Tibial artery (tissue), 4 donors: ENCODE measurements around the gene NOD2.

Experiments used
- DNase-seq, 2 donors: peaks; one replicate each; pipeline ENCODE4 v3.0.0-alpha.2; 2019
- H3K27ac ChIP-seq, 2 donors: fragments of 200-600 bp; sonication (generic) in 1 of 2; 1 replicate in 1 of 2; 2 replicates in 1 of 2; pipeline ENCODE4 v1.5.1; 2018 to 2019; ENCODE audit warnings: mild to moderate bottlenecking in 1 of 2
- H3K27me3 ChIP-seq, 2 donors: fragments of 200-600 bp; sonication (generic) in 1 of 2; one replicate each; pipeline versions ENCODE4 v1.5.1 to v1.6.0; 2016 to 2019
- H3K36me3 ChIP-seq, 3 donors: fragments of 200-600 bp; sonication (generic) in 2 of 3; one replicate each; pipeline ENCODE4 v1.5.1; 2016 to 2019; ENCODE audit warnings: mild to moderate bottlenecking in 2 of 3
- H3K4me1 ChIP-seq, 4 donors: fragments of 200-600 bp; sonication (generic) in 2 of 4; 1 replicate in 3 of 4; 2 replicates in 1 of 4; pipeline ENCODE4 v1.5.1; 2016 to 2019
- H3K4me3 ChIP-seq, 2 donors: fragments of 200-600 bp; sonication (generic) in 1 of 2; 1 replicate in 1 of 2; 2 replicates in 1 of 2; pipeline ENCODE4 v1.5.1; 2018 to 2019; ENCODE audit warnings: mild to moderate bottlenecking in 2 of 2
- H3K9me3 ChIP-seq, 3 donors: fragments of 200-600 bp; sonication (generic) in 1 of 3; one replicate each; pipeline ENCODE4 v1.5.1; 2016 to 2019
- CTCF ChIP-seq, 2 experiments: fragments of 200-600 bp in 1 of 2; fragments of 450-650 bp in 1 of 2; IDR thresholded peaks; one replicate each; pipeline ENCODE4 v1.5.1; 2017 to 2019; ENCODE audit warnings: antibody characterized with exemption in 2 of 2, mild to moderate bottlenecking in 1 of 2, moderate library complexity in 1 of 2
- intact Hi-C: fragments of 100-400 bp; cut with DNase I; formaldehyde crosslinking; loops from one replicate; pipeline ENCODE4 v1.15.0; 2023; ENCODE audit warnings: low total_unique reads

Gene NOD2

GRCh38 chr16:50752471-50753235, 59.2 kb downstream of the NOD2 start:
- Histone ChIP-seq H3K9me3 (no peaks in the 10 kb centered on the region), H3K27ac (no peak overlapping the region), H3K27me3 (no peaks in the 10 kb centered on the region), H3K36me3 (peaks cover 32 to 52% (median 44%) of the 10 kb centered on the region in 3 donors), H3K4me1 (peaks cover 0 to 19% (median 8%) of the 10 kb centered on the region in 4 donors), H3K4me3 (no peak overlapping the region)
- intact Hi-C loops = no loop called here
- no peak for DNase-seq
- TF ChIP-seq CTCF (IDR thresholded peaks at IDR 0.05) = no peak

DNA sequence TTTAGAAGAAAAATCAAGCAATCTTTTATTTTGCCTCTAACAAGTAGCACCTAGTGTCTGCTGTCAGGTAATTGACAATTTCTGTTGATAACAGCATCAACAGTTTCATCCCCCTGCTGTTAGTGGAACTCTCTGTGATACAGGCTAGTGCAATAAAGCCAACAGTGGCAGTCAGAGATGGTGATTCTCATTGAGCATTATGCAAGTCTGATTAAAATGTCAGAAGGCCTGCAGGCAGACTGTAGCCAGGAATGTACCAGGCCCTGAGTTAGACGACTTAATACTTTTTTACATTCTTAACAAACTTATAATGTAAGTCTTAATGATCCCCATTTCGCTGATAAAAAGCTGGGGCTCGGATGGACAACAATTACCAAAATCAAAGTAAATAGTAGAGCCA, 63.1 kb downstream of the NOD2 start:
- peaks cover 26 to 58% (median 50%) of the 10 kb centered on the region in 3 donors for H3K36me3 ChIP-seq
- H3K27me3 ChIP-seq = no peaks in the 10 kb centered on the region
- no peak for DNase-seq
- no peak overlapping the region for H3K4me3 ChIP-seq
- TF ChIP-seq CTCF (IDR thresholded peaks at IDR 0.05) = no peak
- no peaks in the 10 kb centered on the region for H3K9me3 ChIP-seq
- H3K27ac ChIP-seq = no peak overlapping the region
- peaks cover 0 to 3% (median 0%) of the 10 kb centered on the region in 4 donors for H3K4me1 ChIP-seq
- intact Hi-C loops = no loop called here

GRCh38 chr16:50761267-50761666, 67.9 kb downstream of the NOD2 start:
- peaks cover 10 to 38% (median 32%) of the 10 kb centered on the region in 3 donors for H3K36me3 ChIP-seq
- H3K4me1 ChIP-seq = peaks cover 0 to 30% (median 6%) of the 10 kb centered on the region in 4 donors
- intact Hi-C loops = no loop called here
- DNase-seq = no peak
- no peak overlapping the region for H3K27ac ChIP-seq
- no peak for TF ChIP-seq CTCF (IDR thresholded peaks at IDR 0.05)
- no peak overlapping the region for H3K4me3 ChIP-seq
- no peaks in the 10 kb centered on the region for H3K27me3 ChIP-seq
- H3K9me3 ChIP-seq = peaks cover 1 to 5% (median 4%) of the 10 kb centered on the region in 3 donors

DNA sequence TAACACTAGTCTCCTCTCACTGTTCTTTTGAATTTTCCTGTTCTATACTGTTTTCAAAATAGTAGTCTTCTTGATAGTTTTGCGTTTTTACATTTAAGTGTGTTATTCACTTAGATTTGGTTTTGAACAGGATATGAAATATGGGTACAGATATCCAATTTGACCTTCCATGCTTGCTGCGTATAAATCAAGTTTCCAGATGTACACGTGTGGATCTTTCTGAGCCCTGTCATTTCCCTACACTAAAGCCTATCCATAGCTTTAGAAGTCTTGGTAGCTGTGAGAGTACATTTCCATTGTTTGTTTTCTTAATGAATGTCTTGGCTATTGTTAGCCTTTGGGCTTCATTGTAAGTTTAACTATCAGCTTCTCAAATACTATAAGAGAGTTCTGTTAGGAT, 68.8 kb downstream of the NOD2 start:
- TF ChIP-seq CTCF (IDR thresholded peaks at IDR 0.05) = no peak

DNA sequence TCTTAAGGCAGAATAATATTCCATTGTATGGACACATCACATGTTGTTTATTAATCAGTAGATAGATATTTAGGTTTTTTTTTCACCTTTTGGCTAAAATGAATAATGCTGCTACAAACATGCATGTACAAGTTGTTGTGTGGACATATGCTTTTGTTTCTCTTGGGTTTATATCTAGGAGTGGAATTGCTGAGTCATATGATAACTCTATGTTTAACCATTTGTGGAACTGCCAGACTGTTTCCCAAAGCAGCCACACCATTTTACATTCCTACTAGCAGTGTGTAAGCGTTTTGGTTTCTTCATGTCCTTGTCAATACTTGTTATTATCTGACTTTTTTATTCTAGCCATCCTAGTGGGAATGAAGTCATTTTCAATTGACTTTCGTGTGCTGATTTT, 69.8 kb downstream of the NOD2 start:
- no peak overlapping the region for H3K27ac ChIP-seq
- H3K27me3 ChIP-seq = no peaks in the 10 kb centered on the region
- H3K4me3 ChIP-seq = no peak overlapping the region
- intact Hi-C loops = no loop called here
- TF ChIP-seq CTCF (IDR thresholded peaks at IDR 0.05) = no peak
- H3K4me1 ChIP-seq = peaks cover 0 to 30% (median 4%) of the 10 kb centered on the region in 4 donors
- peaks cover 2 to 10% (median 9%) of the 10 kb centered on the region in 3 donors for H3K9me3 ChIP-seq
- no peak for DNase-seq
- peaks cover 22 to 35% (median 24%) of the 10 kb centered on the region in 3 donors for H3K36me3 ChIP-seq

More for the DNA sequence above, 68.8 kb downstream of the NOD2 start:
- intact Hi-C loops = no loop called here
- H3K27me3 ChIP-seq = no peaks in the 10 kb centered on the region
- H3K4me3 ChIP-seq = no peak overlapping the region
- H3K4me1 ChIP-seq = peaks cover 0 to 30% (median 4%) of the 10 kb centered on the region in 4 donors
- DNase-seq = no peak
- H3K36me3 ChIP-seq = peaks cover 19 to 41% (median 33%) of the 10 kb centered on the region in 3 donors
- H3K27ac ChIP-seq = no peak overlapping the region
- H3K9me3 ChIP-seq = peaks cover 2 to 10% (median 9%) of the 10 kb centered on the region in 3 donors
